Body of pancreas (tissue), 4 donors: Measurements from ENCODE around the gene ARF6. TPM values are rescaled to one million over a fixed set of nuclear protein-coding genes. Genes with fewer than 3 reads are reported as not detected.
"Not testable (repeated sequence)": the region's sequence is repeated elsewhere in the genome, so short reads cannot be mapped to it uniquely, and the experiment has no call there.

Source experiments
- ATAC-seq: fragments of 150-250 bp; one replicate; pipeline ENCODE4 v1.9.1; 2016
- DNase-seq, 4 donors: peaks; one replicate each; pipeline ENCODE4 v3.0.0-alpha.2; 2019
- H3K27ac ChIP-seq, 4 donors: fragments of 200-600 bp; sonication (generic); 1 replicate in 3 of 4; 2 replicates in 1 of 4; pipeline versions ENCODE4 v1.5.1 to v1.6.1; 2016 to 2019; ENCODE audit warnings: mild to moderate bottlenecking in 1 of 4, mixed read lengths in 1 of 4, moderate library complexity in 1 of 4
- H3K27me3 ChIP-seq, 2 donors: fragments of 200-600 bp; sonication (generic); one replicate each; pipeline ENCODE4 v1.6.0; 2016; ENCODE audit warnings: mild to moderate bottlenecking in 1 of 2
- H3K36me3 ChIP-seq, 2 donors: fragments of 200-600 bp; sonication (generic); replicated peaks in 1 of 2; 2 replicates each; pipeline ENCODE4 v1.5.1; 2016; ENCODE audit warnings: low read depth in 2 of 2; ENCODE audit not compliant: insufficient read depth in 1 of 2
- H3K4me1 ChIP-seq: fragments of 200-600 bp; sonication (generic); one replicate; pipeline ENCODE4 v1.6.0; 2016
- H3K4me3 ChIP-seq, 2 donors: fragments of 200-600 bp; sonication (generic); 1 replicate in 1 of 2; 2 replicates in 1 of 2; pipeline ENCODE4 v1.5.1; 2016 to 2019
- H3K9me3 ChIP-seq, 3 donors: fragments of 200-600 bp; sonication (generic); 1 replicate in 2 of 3; 2 replicates in 1 of 3; pipeline ENCODE4 v1.5.1; 2016
- POLR2A ChIP-seq, 3 donors: fragments of 450-650 bp; IDR thresholded peaks; one replicate each; pipeline ENCODE4 v1.6.1; 2016; ENCODE audit warnings: antibody characterized with exemption in 3 of 3, mild to moderate bottlenecking in 2 of 3
- WGBS, 2 donors: methylation state at CpG; one replicate each; pipeline ENCODE4 v1.1.5; 2017; 5-methylcytosine and 5-hydroxymethylcytosine counted together
- intact Hi-C: fragments of 100-400 bp; cut with DNase I; formaldehyde crosslinking; loops from one replicate; pipeline ENCODE4 v1.15.1; 2023
- total RNA-seq, 2 donors: library from RNA; depleted of rRNA; stranded (reverse); fragments of >200 nt; gene quantifications; one replicate each; pipeline ENCODE4 v1.1.0, GENCODE V29; 2016
- TF ChIP-seq, protein P1 (sequence below), 7 experiments: fragments of 450-650 bp in 4 of 7; fragments of 200-600 bp in 3 of 7; sonication (generic) in 3 of 7; IDR thresholded peaks; one replicate each; pipeline ENCODE4 v1.5.1; 2016 to 2019; ENCODE audit warnings: antibody characterized with exemption in 7 of 7

Gene ARF6
- total RNA-seq, 2 donors from 2014 or later, result 18.5 to 27.8 TPM

DNA sequence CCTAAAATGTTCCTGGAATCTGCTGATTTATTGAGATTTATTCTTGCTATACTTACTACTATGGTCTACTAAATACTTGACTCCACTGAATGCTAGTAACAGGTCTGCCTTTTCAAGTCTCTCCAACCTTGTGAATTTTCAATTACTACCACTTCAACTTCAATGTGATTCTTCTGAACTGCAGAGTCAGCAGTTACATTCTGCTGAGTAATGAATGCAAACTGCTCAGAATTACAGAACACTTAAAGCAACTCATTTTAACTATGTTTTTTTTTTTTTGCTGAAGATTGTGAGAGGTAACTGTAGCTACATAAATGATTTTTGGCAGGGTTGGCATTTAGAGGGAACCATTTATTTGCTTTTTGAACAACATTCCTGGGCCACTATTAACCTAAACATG is 41.8 kb downstream of the ARF6 start:
- Histone ChIP-seq H3K27ac (no peak overlapping the region), H3K36me3 (no peaks in the 10 kb centered on the region), H3K4me1 (no peaks in the 10 kb centered on the region), H3K4me3 (no peak overlapping the region), H3K27me3 (no peaks in the 10 kb centered on the region), H3K9me3 (peaks cover 0 to 8% (median 0%) of the 10 kb centered on the region in 3 donors)
- intact Hi-C loops, result no loop called here
- no peak for DNase-seq
- ATAC-seq, result no peak
- TF ChIP-seq POLR2A (IDR thresholded peaks at IDR 0.05), result no peak
- TF ChIP-seq, protein P1, sequence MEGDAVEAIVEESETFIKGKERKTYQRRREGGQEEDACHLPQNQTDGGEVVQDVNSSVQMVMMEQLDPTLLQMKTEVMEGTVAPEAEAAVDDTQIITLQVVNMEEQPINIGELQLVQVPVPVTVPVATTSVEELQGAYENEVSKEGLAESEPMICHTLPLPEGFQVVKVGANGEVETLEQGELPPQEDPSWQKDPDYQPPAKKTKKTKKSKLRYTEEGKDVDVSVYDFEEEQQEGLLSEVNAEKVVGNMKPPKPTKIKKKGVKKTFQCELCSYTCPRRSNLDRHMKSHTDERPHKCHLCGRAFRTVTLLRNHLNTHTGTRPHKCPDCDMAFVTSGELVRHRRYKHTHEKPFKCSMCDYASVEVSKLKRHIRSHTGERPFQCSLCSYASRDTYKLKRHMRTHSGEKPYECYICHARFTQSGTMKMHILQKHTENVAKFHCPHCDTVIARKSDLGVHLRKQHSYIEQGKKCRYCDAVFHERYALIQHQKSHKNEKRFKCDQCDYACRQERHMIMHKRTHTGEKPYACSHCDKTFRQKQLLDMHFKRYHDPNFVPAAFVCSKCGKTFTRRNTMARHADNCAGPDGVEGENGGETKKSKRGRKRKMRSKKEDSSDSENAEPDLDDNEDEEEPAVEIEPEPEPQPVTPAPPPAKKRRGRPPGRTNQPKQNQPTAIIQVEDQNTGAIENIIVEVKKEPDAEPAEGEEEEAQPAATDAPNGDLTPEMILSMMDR (IDR thresholded peaks at IDR 0.05), result no peak

DNA sequence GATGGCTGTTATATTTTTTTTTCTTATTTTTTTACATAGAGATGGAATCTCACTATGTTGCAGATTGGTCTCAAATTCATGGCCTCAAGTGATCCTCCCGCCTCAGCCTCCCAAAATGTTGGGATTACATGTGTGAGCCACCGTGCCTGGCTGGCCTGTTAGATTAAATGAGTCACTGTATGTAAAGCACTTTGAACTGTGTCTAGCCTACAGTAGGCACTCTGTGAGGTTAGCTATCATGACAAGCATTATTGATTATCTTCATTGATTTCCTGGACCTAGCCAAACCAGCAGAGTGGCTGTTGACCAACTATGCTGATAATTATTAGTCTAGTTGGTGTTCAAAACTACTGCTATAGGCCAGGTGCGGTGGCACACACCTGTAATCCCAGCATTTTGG is 42.6 kb downstream of the ARF6 start:
- Histone ChIP-seq H3K4me3 (no peak overlapping the region), H3K27ac (no peak overlapping the region), H3K4me1 (no peaks in the 10 kb centered on the region), H3K27me3 (no peaks in the 10 kb centered on the region), H3K36me3 (no peaks in the 10 kb centered on the region), H3K9me3 (peaks cover 0 to 8% (median 0%) of the 10 kb centered on the region in 3 donors)
- ATAC-seq (no peak), DNase-seq (no peak)
- intact Hi-C loops, result no loop called here
- no peak for TF ChIP-seq POLR2A (IDR thresholded peaks at IDR 0.05)
- TF ChIP-seq, protein P1 (IDR thresholded peaks at IDR 0.05), result no peak
- WGBS, 2 donors, result 55% methylated on average over 3 of the region's 3 CpGs

DNA sequence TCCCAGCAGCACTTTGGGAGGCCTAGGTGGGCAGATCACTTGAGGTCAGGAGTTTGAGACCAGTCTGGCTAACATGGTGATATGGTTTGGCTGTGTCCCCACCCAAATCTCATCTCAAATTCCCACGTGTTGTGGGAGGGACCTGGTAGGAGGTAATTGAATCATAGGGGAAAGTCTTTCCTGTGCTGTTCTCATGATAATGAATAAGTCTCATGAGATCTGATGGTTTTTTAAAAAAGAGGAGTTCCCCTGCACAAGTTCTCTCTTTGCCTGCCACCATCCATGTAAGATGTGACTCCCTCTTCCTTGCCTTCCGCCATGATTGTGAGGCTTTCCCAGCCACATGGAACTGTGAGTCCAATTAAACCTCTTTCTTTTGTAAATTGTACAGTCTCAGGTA is 43.4 kb downstream of the ARF6 start:
- H3K36me3 ChIP-seq, H3K27ac ChIP-seq, H3K4me1 ChIP-seq, ATAC-seq, H3K27me3 ChIP-seq, H3K9me3 ChIP-seq, H3K4me3 ChIP-seq, DNase-seq, intact Hi-C loops: not testable (repeated sequence)
- 83% methylated on average over 2 of the region's 2 CpGs for WGBS, 2 donors

DNA sequence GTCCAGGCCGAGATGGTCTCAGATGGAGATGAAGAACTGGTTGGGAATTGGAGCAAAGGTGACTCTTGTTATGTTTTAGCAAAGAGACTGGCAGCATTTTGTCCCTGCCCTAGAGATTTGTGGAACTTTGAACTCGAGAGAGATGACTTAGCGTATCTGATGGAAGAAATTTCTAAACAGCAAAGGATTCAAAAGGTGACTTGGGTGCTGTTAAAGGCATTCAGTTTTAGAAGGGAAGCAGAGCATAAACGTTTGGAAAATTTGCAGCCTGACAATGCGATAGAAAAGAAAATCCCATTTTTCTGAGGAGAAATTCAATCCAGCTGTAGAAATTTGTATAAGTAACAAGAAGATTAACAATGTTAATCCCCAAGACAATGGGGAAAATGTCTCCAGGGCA is 44.0 kb downstream of the ARF6 start:
- H3K4me1 ChIP-seq, H3K4me3 ChIP-seq, intact Hi-C loops, H3K27ac ChIP-seq, H3K27me3 ChIP-seq, DNase-seq, ATAC-seq, H3K36me3 ChIP-seq, H3K9me3 ChIP-seq: not testable (repeated sequence)
- 78 to 80% methylated on average over 5 of the region's 5 CpGs for WGBS, 2 donors

DNA sequence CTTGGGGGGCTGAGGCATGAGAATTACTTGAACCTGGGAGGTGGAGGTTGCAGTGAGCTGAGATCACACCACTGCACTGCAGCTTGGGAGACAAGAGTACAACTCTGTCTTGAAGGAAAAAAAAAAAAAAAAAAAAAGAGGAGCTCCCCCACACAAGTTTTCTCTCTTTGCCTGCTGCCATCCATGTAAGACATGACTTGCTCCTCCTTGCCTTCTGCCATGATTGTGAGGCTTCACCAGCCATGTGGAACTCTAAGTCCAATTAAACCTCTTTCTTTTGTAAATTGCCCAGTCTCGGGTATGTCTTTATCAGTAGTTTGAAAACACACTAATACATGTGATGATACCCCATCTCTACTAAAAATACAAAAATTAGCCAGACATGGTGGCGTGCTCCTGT is 46.3 kb downstream of the ARF6 start:
- H3K36me3 ChIP-seq, H3K27me3 ChIP-seq, H3K4me3 ChIP-seq, DNase-seq, intact Hi-C loops, H3K4me1 ChIP-seq, H3K9me3 ChIP-seq, H3K27ac ChIP-seq, ATAC-seq: not testable (repeated sequence)
- 88 to 94% methylated on average over 2 of the region's 2 CpGs for WGBS, 2 donors

DNA sequence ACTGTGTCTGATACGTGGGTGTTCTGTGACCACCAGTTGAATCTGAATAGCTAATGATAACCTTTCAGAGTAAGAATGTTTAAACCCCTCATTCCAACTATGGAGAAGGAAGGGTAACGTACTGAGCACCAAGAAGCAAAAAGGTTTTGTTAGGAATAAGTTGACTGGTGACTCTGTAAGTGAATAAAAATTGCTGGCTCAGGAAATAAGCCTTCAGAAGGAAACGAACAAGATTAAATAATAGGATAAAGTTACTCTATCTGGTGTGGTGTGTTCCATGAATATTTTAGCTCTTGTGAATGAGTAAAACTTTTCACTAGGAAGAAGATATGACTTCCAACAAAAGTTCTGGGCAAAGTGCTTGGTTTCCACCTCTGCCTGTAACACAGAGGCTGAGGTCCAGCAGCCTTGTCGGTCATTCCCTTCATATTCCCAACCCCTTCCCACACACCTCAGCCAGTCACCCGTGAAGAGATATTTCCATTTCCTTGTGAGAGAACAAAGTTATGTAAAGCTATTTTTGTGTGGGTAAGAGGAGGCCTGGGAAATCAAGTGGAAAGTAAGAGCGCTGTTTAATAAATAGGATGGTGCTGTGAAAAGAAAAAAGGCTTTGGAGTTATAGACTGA is 47.1 kb downstream of the ARF6 start:
- Histone ChIP-seq H3K4me1 (no peaks in the 10 kb centered on the region), H3K9me3 (peaks cover 0 to 8% (median 0%) of the 10 kb centered on the region in 3 donors), H3K36me3 (no peaks in the 10 kb centered on the region), H3K27me3 (no peaks in the 10 kb centered on the region), H3K27ac (no peak overlapping the region), H3K4me3 (no peak overlapping the region)
- no peak for ATAC-seq
- no peak for DNase-seq
- 71 to 84% methylated on average over 6 of the region's 6 CpGs for WGBS, 2 donors
- TF ChIP-seq, protein P1 (IDR thresholded peaks at IDR 0.05), result no peak
- no peak for TF ChIP-seq POLR2A (IDR thresholded peaks at IDR 0.05)
- intact Hi-C loops, result no loop called here
